Suprapubic skin (tissue), 4 donors: ENCODE data around the gene CDC16.

Source experiments
- POLR2A ChIP-seq, 2 donors: fragments of 450-650 bp; IDR thresholded peaks; one replicate each; pipeline ENCODE4 v1.6.1; 2017; ENCODE audit warnings: antibody characterized with exemption in 2 of 2, mild to moderate bottlenecking in 2 of 2, moderate library complexity in 2 of 2
- POLR2AphosphoS5 ChIP-seq, 3 donors: sonication (generic); formaldehyde crosslinking; IDR thresholded peaks; one replicate each; pipeline ENCODE4 v1.6.1; 2017; ENCODE audit warnings: antibody characterized with exemption in 3 of 3
- TF ChIP-seq, protein P1 (sequence below), 2 donors: fragments of 200-600 bp in 1 of 2; fragments of 450-650 bp in 1 of 2; sonication (generic) in 1 of 2; IDR thresholded peaks; one replicate each; pipeline ENCODE4 v1.5.1; 2016 to 2019; ENCODE audit warnings: antibody characterized with exemption in 2 of 2, mild to moderate bottlenecking in 1 of 2, moderate library complexity in 1 of 2

DNA sequence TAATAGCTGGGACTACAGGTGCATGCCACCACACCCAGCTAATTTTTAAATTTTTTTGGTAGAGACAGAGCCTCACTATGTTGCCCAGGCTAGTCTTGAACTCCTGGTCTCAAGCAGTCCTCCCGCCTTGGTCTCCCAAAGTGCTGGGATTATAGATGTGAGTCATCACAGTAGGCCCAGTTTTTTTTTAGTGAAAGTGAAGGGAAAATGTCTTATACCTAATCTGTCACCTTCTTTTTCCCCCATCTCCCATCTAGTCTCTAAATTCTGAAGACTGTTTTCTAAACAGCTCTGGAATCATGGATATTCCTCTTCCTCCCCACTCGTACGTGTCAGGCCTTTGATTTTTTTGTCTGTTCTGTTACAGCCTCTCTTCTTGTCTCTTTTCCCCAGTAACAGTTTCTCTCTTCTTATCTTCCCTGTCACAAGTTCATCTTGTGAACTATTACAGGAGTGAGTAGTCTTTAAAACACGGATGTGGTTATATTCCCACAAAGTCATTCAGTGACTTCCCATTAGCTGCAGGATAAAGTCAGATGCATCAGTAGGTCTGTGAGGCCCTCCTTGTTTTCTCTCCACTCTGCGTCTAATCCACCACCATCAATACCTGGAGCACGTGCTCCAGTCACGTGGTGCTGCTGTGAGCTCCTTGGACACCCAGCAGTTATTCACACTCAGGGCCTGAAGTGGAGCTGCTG lies 2.9 kb downstream of the CDC16 start:
- TF ChIP-seq POLR2AphosphoS5 (IDR thresholded peaks at IDR 0.05) (no peak), POLR2A (IDR thresholded peaks at IDR 0.05) (no peak)
- TF ChIP-seq, protein P1, sequence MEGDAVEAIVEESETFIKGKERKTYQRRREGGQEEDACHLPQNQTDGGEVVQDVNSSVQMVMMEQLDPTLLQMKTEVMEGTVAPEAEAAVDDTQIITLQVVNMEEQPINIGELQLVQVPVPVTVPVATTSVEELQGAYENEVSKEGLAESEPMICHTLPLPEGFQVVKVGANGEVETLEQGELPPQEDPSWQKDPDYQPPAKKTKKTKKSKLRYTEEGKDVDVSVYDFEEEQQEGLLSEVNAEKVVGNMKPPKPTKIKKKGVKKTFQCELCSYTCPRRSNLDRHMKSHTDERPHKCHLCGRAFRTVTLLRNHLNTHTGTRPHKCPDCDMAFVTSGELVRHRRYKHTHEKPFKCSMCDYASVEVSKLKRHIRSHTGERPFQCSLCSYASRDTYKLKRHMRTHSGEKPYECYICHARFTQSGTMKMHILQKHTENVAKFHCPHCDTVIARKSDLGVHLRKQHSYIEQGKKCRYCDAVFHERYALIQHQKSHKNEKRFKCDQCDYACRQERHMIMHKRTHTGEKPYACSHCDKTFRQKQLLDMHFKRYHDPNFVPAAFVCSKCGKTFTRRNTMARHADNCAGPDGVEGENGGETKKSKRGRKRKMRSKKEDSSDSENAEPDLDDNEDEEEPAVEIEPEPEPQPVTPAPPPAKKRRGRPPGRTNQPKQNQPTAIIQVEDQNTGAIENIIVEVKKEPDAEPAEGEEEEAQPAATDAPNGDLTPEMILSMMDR (IDR thresholded peaks at IDR 0.05): no peak
